Suprapubic skin (tissue), 4 donors: ENCODE measurements around the gene PGA4. TPM values are rescaled to one million over a fixed set of nuclear protein-coding genes. Genes with fewer than 3 reads are reported as not detected.
"Not testable (repeated sequence)": the region's sequence is repeated elsewhere in the genome, so short reads cannot be mapped to it uniquely, and the experiment has no call there.

Experiments used
- DNase-seq, 2 donors: peaks; one replicate each; pipeline ENCODE4 v3.0.0-alpha.2; 2019; ENCODE audit warnings: low spot score in 2 of 2
- H3K27ac ChIP-seq: fragments of 200-600 bp; sonication (generic); one replicate; pipeline ENCODE4 v1.5.1; 2019
- H3K27me3 ChIP-seq: fragments of 200-600 bp; sonication (generic); one replicate; pipeline ENCODE4 v1.5.1; 2019
- H3K36me3 ChIP-seq: fragments of 200-600 bp; sonication (generic); one replicate; pipeline ENCODE4 v1.5.1; 2019
- H3K4me1 ChIP-seq: fragments of 200-600 bp; sonication (generic); one replicate; pipeline ENCODE4 v1.5.1; 2019
- H3K4me3 ChIP-seq: fragments of 200-600 bp; sonication (generic); one replicate; pipeline ENCODE4 v1.5.1; 2019; ENCODE audit warnings: mild to moderate bottlenecking
- H3K9me3 ChIP-seq: fragments of 200-600 bp; sonication (generic); one replicate; pipeline ENCODE4 v1.5.1; 2019
- EP300 ChIP-seq: sonication (generic); formaldehyde crosslinking; IDR thresholded peaks from one replicate; pipeline ENCODE4 v1.6.1; 2017; ENCODE audit warnings: antibody characterized with exemption
- POLR2A ChIP-seq, 2 donors: fragments of 450-650 bp; IDR thresholded peaks; one replicate each; pipeline ENCODE4 v1.6.1; 2017; ENCODE audit warnings: antibody characterized with exemption in 2 of 2, mild to moderate bottlenecking in 2 of 2, moderate library complexity in 2 of 2
- POLR2AphosphoS5 ChIP-seq, 3 donors: sonication (generic); formaldehyde crosslinking; IDR thresholded peaks; one replicate each; pipeline ENCODE4 v1.6.1; 2017; ENCODE audit warnings: antibody characterized with exemption in 3 of 3
- WGBS: methylation state at CpG from one replicate; pipeline ENCODE4 v1.1.5; 2018; 5-methylcytosine and 5-hydroxymethylcytosine counted together
- total RNA-seq, 4 donors: library from RNA; depleted of rRNA; stranded (reverse); fragments of >200 nt; gene quantifications; one replicate each; pipeline ENCODE4 v1.1.0, GENCODE V29; 2016
- TF ChIP-seq, protein P1 (sequence below), 2 donors: fragments of 200-600 bp in 1 of 2; fragments of 450-650 bp in 1 of 2; sonication (generic) in 1 of 2; IDR thresholded peaks; one replicate each; pipeline ENCODE4 v1.5.1; 2016 to 2019; ENCODE audit warnings: antibody characterized with exemption in 2 of 2, mild to moderate bottlenecking in 1 of 2, moderate library complexity in 1 of 2

The PGA4 gene
- total RNA-seq, 4 donors from 2014 or later, result 4.8 TPM; not detected in 3

- no peak overlapping the region for H3K27ac ChIP-seq
- WGBS, result 80% methylated on average over 6 of the region's 6 CpGs
Observed at GRCh38 chr11:61176446-61176845, 45.7 kb upstream of the PGA4 start.

GRCh38 chr11:61180205-61180604 lies 41.9 kb upstream of the PGA4 start:
- H3K4me3 ChIP-seq, H3K4me1 ChIP-seq, H3K27me3 ChIP-seq, H3K9me3 ChIP-seq, H3K27ac ChIP-seq, H3K36me3 ChIP-seq: not testable (repeated sequence)
- peak in 1 of 2 donors; percentile 50 for DNase-seq
- 96% methylated on average over 6 of the region's 6 CpGs for WGBS

More at GRCh38 chr11:61176446-61176845, 45.7 kb upstream of the PGA4 start:
- no peak for TF ChIP-seq POLR2AphosphoS5 (IDR thresholded peaks at IDR 0.05)
- no peaks in the 10 kb centered on the region for H3K36me3 ChIP-seq
- DNase-seq, result no peak
- no peaks in the 10 kb centered on the region for H3K4me1 ChIP-seq
- no peaks in the 10 kb centered on the region for H3K9me3 ChIP-seq
- H3K4me3 ChIP-seq, result no peak overlapping the region
- peaks cover 2% of the 10 kb centered on the region for H3K27me3 ChIP-seq

DNA sequence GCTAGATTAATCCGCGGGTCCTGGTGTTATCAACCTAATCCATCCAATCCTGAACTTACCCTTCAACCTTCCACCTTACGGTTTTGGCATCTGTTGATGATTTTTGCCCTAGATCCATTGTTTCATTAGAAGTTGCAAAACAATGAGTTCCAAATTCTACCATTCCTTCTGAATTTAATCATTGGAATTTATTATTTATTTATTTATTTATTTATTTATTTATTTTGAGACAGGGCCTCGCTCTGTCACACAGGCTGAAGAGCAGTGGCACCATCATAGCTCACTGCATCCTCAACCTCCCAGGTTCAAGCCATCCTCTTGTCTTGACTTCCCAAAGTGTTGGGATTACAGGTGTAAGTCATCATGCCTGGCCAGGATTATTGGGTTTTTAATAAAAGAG lies 40.7 kb upstream of the PGA4 start:
- no peak overlapping the region for H3K27ac ChIP-seq
- H3K4me3 ChIP-seq, result no peak overlapping the region
- no peaks in the 10 kb centered on the region for H3K4me1 ChIP-seq
- no peaks in the 10 kb centered on the region for H3K27me3 ChIP-seq
- no peaks in the 10 kb centered on the region for H3K36me3 ChIP-seq
- H3K9me3 ChIP-seq, result no peaks in the 10 kb centered on the region
- no peak for DNase-seq
- WGBS, result 94% methylated on average over 4 of the region's 4 CpGs
- TF ChIP-seq, protein P1, sequence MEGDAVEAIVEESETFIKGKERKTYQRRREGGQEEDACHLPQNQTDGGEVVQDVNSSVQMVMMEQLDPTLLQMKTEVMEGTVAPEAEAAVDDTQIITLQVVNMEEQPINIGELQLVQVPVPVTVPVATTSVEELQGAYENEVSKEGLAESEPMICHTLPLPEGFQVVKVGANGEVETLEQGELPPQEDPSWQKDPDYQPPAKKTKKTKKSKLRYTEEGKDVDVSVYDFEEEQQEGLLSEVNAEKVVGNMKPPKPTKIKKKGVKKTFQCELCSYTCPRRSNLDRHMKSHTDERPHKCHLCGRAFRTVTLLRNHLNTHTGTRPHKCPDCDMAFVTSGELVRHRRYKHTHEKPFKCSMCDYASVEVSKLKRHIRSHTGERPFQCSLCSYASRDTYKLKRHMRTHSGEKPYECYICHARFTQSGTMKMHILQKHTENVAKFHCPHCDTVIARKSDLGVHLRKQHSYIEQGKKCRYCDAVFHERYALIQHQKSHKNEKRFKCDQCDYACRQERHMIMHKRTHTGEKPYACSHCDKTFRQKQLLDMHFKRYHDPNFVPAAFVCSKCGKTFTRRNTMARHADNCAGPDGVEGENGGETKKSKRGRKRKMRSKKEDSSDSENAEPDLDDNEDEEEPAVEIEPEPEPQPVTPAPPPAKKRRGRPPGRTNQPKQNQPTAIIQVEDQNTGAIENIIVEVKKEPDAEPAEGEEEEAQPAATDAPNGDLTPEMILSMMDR (IDR thresholded peaks at IDR 0.05), result no peak

DNA sequence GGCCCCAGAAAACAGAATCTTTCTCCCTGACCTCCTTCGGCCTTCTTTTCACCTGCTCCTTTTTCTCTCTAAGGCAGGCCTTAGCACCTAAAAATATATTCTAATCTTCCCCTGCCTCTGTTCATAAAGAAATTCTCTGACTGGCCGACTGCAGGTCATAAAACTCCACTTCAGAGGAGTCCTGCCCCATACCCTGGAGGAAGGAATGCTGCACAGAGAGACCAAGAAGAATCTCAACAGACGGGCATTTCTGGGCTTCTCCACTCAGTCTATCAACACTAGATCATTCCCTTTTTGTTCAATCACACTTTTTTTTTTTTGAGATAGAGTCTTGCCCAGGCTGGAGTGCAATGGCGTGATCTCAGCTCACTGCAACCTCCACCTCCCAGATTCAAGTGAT lies 38.5 kb upstream of the PGA4 start:
- WGBS, result 72% methylated on average over 4 of the region's 4 CpGs
- Histone ChIP-seq H3K27me3 (no peaks in the 10 kb centered on the region), H3K36me3 (no peaks in the 10 kb centered on the region), H3K4me1 (no peaks in the 10 kb centered on the region), H3K27ac (no peak overlapping the region), H3K4me3 (no peak overlapping the region), H3K9me3 (no peaks in the 10 kb centered on the region)
- no peak for DNase-seq
- no peak for TF ChIP-seq POLR2AphosphoS5 (IDR thresholded peaks at IDR 0.05)
- no peak for TF ChIP-seq POLR2A (IDR thresholded peaks at IDR 0.05)
- no peak for TF ChIP-seq EP300
- TF ChIP-seq, protein P1 (IDR thresholded peaks at IDR 0.05), result no peak

- H3K27me3 ChIP-seq, result peaks cover 4% of the 10 kb centered on the region
- H3K36me3 ChIP-seq, result no peaks in the 10 kb centered on the region
- 90% methylated on average over 8 of the region's 8 CpGs for WGBS
- no peak for DNase-seq
- no peak overlapping the region for H3K4me3 ChIP-seq
- TF ChIP-seq POLR2A (IDR thresholded peaks at IDR 0.05) (no peak), POLR2AphosphoS5 (IDR thresholded peaks at IDR 0.05) (no peak), EP300 (no peak)
- TF ChIP-seq, protein P1 (IDR thresholded peaks at IDR 0.05), result no peak
- no peak overlapping the region for H3K27ac ChIP-seq
- no peaks in the 10 kb centered on the region for H3K4me1 ChIP-seq
- no peaks in the 10 kb centered on the region for H3K9me3 ChIP-seq
Observed at GRCh38 chr11:61186504-61186903, 35.6 kb upstream of the PGA4 start.

- no peak overlapping the region for H3K4me3 ChIP-seq
- TF ChIP-seq, protein P1 (IDR thresholded peaks at IDR 0.05), result peak; percentile 62 to 85
- TF ChIP-seq POLR2A (IDR thresholded peaks at IDR 0.05) (no peak), POLR2AphosphoS5 (IDR thresholded peaks at IDR 0.05) (no peak), EP300 (no peak)
- no peak overlapping the region for H3K27ac ChIP-seq
- no peaks in the 10 kb centered on the region for H3K4me1 ChIP-seq
- no peaks in the 10 kb centered on the region for H3K9me3 ChIP-seq
- no peaks in the 10 kb centered on the region for H3K36me3 ChIP-seq
- H3K27me3 ChIP-seq, result peaks cover 10% of the 10 kb centered on the region
- WGBS, result 46% methylated on average over 11 of the region's 11 CpGs
- peak; percentile 74 to 86 for DNase-seq
Observed at GRCh38 chr11:61187505-61188130, 34.5 kb upstream of the PGA4 start.
